IMR-90 (cell line): ENCODE measurements around the gene DDX59. TPM values are rescaled to one million over a fixed set of nuclear protein-coding genes. Genes with fewer than 3 reads are reported as not detected.

Experiments
- CHD1 ChIP-seq: IDR thresholded peaks from 2 replicates; pipeline ENCODE4 v1.6.1; 2012; ENCODE audit warnings: low read depth, low read length, improper control_type of control experiment
- MAZ ChIP-seq: IDR thresholded peaks from 2 replicates; pipeline ENCODE4 v1.6.1; 2012; ENCODE audit warnings: low read depth, mild to moderate bottlenecking, low read length, improper control_type of control experiment, moderate library complexity, borderline replicate concordance
- RCOR1 ChIP-seq: IDR thresholded peaks from 2 replicates; pipeline ENCODE4 v1.6.1; 2012; ENCODE audit warnings: mild to moderate bottlenecking, low read length, improper control_type of control experiment; ENCODE audit not compliant: insufficient replicate concordance
- polyA plus RNA-seq, 3 experiments: library from polyadenylated mRNA; depleted of rRNA; stranded (reverse); fragments of >200 nt; gene quantifications; 2 replicates each; pipeline ENCODE4 v1.2.3, GENCODE V29; 2012; ENCODE audit warnings: low replicate concordance in 1 of 3
- total RNA-seq: library from RNA; depleted of rRNA; stranded (reverse); fragments of >200 nt; gene quantifications from 2 replicates; pipeline ENCODE4 v1.2.3, GENCODE V29; 2012

Gene DDX59
- total and polyA plus RNA-seq, 2 of the 4 experiments (the other 2 are of a cell fraction), result 8.6 to 9.1 TPM

DNA sequence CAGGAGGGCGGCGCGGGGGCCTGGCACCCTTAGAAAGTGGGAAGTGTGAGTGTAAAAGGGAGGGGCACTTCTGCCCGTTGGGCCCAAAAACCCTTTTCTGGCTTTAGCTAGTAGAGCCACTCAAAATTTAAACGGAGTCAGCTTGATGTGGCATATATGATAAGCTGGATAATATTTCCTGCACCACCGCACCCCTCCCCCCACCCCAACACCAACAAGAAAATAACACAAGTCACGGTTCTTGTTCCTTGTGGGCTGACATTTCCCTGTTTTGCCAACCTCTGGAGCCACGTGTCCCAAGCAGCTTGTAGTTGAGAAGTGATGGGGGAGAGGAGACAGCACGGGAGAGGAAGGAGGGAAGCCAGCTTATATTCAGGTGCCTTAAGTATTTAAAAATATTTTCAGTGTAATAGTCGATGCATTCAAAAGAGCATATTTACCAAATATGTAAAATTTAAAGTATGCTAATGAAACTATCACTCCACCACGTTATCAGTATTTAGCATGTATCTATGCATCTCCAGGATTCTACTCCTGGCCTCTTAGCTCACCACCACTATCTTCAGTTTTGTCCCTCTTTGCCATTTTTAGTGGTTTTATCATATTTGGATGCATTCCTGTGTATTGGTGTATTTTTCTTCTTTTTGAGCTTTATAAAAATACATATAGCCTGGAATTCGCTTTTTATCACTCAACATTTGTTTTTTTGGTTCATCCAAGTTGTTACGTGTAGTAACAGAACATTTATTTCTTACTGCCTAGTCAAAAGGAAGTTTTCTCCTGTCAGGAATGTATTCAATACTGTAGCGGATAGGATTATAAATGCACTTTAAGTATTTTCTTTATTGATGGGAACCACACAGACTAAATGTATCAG lies 773 bp upstream of the DDX59 start (continued):
- TF ChIP-seq RCOR1, result no peak
- no peak for TF ChIP-seq MAZ
- no peak for TF ChIP-seq CHD1
